MM.1S (cell line): Measurements from ENCODE around the gene SP100.

Experiments
- DNase-seq: peaks from one replicate; pipeline ENCODE4 v3.0.0-alpha.2; 2015
- H2AFZ ChIP-seq: fragments of 300-600 bp; sonication (generic); 2 replicates; pipeline ENCODE4 v1.6.0; 2016; ENCODE audit warnings: antibody characterized with exemption, low read length
- H3F3A ChIP-seq: fragments of 300-600 bp; sonication (generic); 2 replicates; pipeline ENCODE4 v1.6.1; 2016; ENCODE audit warnings: mild to moderate bottlenecking, antibody characterized with exemption, low read length, moderate library complexity, mixed read lengths; ENCODE audit not compliant: insufficient read depth
- H3K27ac ChIP-seq: fragments of 300-600 bp; sonication (generic); 2 replicates; pipeline ENCODE4 v1.5.1; 2016; ENCODE audit warnings: mild to moderate bottlenecking, low read length
- H3K27me3 ChIP-seq: fragments of 300-600 bp; sonication (generic); replicated peaks from 2 replicates; pipeline ENCODE4 v1.6.0; 2016; ENCODE audit warnings: low read length; ENCODE audit not compliant: insufficient read depth
- H3K36me3 ChIP-seq: fragments of 300-600 bp; sonication (generic); replicated peaks from 2 replicates; pipeline ENCODE4 v1.6.1; 2016; ENCODE audit warnings: mild to moderate bottlenecking, low read length, mixed read lengths; ENCODE audit not compliant: insufficient read depth
- H3K4me1 ChIP-seq: fragments of 300-600 bp; sonication (generic); 2 replicates; pipeline ENCODE4 v1.6.1; 2016; ENCODE audit warnings: low read length, mixed read lengths
- H3K4me2 ChIP-seq: fragments of 300-600 bp; sonication (generic); 2 replicates; pipeline ENCODE4 v1.6.0; 2016; ENCODE audit warnings: low read depth, low read length
- H3K4me3 ChIP-seq: fragments of 300-600 bp; sonication (generic); 2 replicates; pipeline ENCODE4 v1.5.1; 2016; ENCODE audit warnings: low read length, mixed read lengths
- H3K79me2 ChIP-seq: fragments of 300-600 bp; sonication (generic); 2 replicates; pipeline ENCODE4 v1.6.1; 2016; ENCODE audit warnings: mixed run types, low read length, mixed read lengths
- H3K9ac ChIP-seq: fragments of 300-600 bp; sonication (generic); 2 replicates; pipeline ENCODE4 v1.6.1; 2016; ENCODE audit warnings: low read length, mixed read lengths
- H3K9me2 ChIP-seq: fragments of 300-600 bp; sonication (generic); replicated peaks from 2 replicates; pipeline ENCODE4 v1.6.1; 2016; ENCODE audit warnings: mild to moderate bottlenecking, low read length, mixed read lengths; ENCODE audit not compliant: insufficient read depth
- H3K9me3 ChIP-seq: fragments of 300-600 bp; sonication (generic); replicated peaks from 2 replicates; pipeline ENCODE4 v1.6.1; 2016; ENCODE audit warnings: mild to moderate bottlenecking, low read length, mixed read lengths; ENCODE audit not compliant: insufficient read depth
- H4K20me1 ChIP-seq: fragments of 300-600 bp; sonication (generic); 2 replicates; pipeline ENCODE4 v1.6.1; 2016; ENCODE audit warnings: mild to moderate bottlenecking, low read length, moderate library complexity, mixed read lengths; ENCODE audit not compliant: insufficient read depth
- CTCF ChIP-seq: fragments of 300-600 bp; sonication (generic); IDR thresholded peaks from 2 replicates; pipeline ENCODE4 v1.5.1; 2016; ENCODE audit warnings: antibody characterized with exemption, low read length, mixed read lengths
- EZH2 ChIP-seq: fragments of 300-600 bp; sonication (generic); optimal IDR thresholded peaks from 2 replicates; pipeline ENCODE3; 2017; ENCODE audit warnings: low read depth, mild to moderate bottlenecking, antibody characterized with exemption, low read length, mixed read lengths
- EZH2phosphoT487 ChIP-seq: fragments of 300-600 bp; sonication (generic); IDR thresholded peaks from 2 replicates; pipeline ENCODE4 v1.6.1; 2018; ENCODE audit warnings: antibody characterized with exemption, low read length

SP100 gene

GRCh38 chr2:230447455-230448451, 31.8 kb downstream of the SP100 start:
- peak; percentile 88 for DNase-seq
- Histone ChIP-seq H3K4me1 (peaks cover 61% of the 10 kb centered on the region), H3K4me3 (peak overlapping the region; percentile 38)

GRCh38 chr2:230449901-230450467, 34.0 kb downstream of the SP100 start:
- Histone ChIP-seq H3K4me3 (no peak overlapping the region), H3F3A (peaks cover 25% of the 10 kb centered on the region), H3K36me3 (no peaks in the 10 kb centered on the region), H3K9me3 (no peaks in the 10 kb centered on the region), H3K27ac (no peak overlapping the region; the same call in 1 of the 2 replicates), H3K79me2 (0 out of 2 replicates have a peak, but pooled peaks cover 7% of the 10 kb centered on the region), H3K4me1 (peaks cover 40% of the 10 kb centered on the region), H3K9ac (no peak overlapping the region), H3K4me2 (no peak overlapping the region), H4K20me1 (no peaks in the 10 kb centered on the region), H3K27me3 (no peaks in the 10 kb centered on the region), H2AFZ (no peak overlapping the region), H3K9me2 (no peaks in the 10 kb centered on the region)
- DNase-seq = no peak
- TF ChIP-seq EZH2 (no peak), EZH2phosphoT487 (no peak), CTCF (no peak)

More at GRCh38 chr2:230447455-230448451, 31.8 kb downstream of the SP100 start:
- peak overlapping the region; percentile 48; the same call in 1 of the 2 replicates for H3K4me2 ChIP-seq
- peaks cover 34% of the 10 kb centered on the region for H3F3A ChIP-seq
- TF ChIP-seq CTCF (no peak), EZH2phosphoT487 (no peak), EZH2 (no peak)
- no peaks in the 10 kb centered on the region for H3K9me2 ChIP-seq
- peak overlapping the region; percentile 93 for H3K27ac ChIP-seq
- peak overlapping the region; percentile 53 for H3K9ac ChIP-seq
- no peaks in the 10 kb centered on the region for H4K20me1 ChIP-seq
- H3K27me3 ChIP-seq = no peaks in the 10 kb centered on the region
- no peaks in the 10 kb centered on the region for H3K36me3 ChIP-seq
- 0 out of 2 replicates have a peak, but pooled peaks cover 7% of the 10 kb centered on the region for H3K79me2 ChIP-seq
- H2AFZ ChIP-seq = no peak overlapping the region
- H3K9me3 ChIP-seq = no peaks in the 10 kb centered on the region

- Histone ChIP-seq H3K27me3 (no peaks in the 10 kb centered on the region), H3K4me2 (no peak overlapping the region), H3K9me2 (no peaks in the 10 kb centered on the region), H3K4me1 (peaks cover 41% of the 10 kb centered on the region), H3K4me3 (no peak overlapping the region), H4K20me1 (no peaks in the 10 kb centered on the region), H3K79me2 (0 out of 2 replicates have a peak, but pooled peaks cover 7% of the 10 kb centered on the region), H3K36me3 (no peaks in the 10 kb centered on the region; the same call in 1 of the 2 replicates), H3F3A (peaks cover 22% of the 10 kb centered on the region), H2AFZ (no peak overlapping the region), H3K27ac (no peak overlapping the region), H3K9ac (no peak overlapping the region), H3K9me3 (no peaks in the 10 kb centered on the region)
- TF ChIP-seq EZH2 = no peak
- TF ChIP-seq EZH2phosphoT487 = no peak
- no peak for TF ChIP-seq CTCF
- no peak for DNase-seq
Measured at GRCh38 chr2:230453006-230453405, 37.0 kb downstream of the SP100 start.
